ENCODE data around the gene SFXN5. TPM values are rescaled to one million over a fixed set of nuclear protein-coding genes. Genes with fewer than 3 reads are reported as not detected.

SFXN5 gene
- total RNA-seq, 2 donors from 2014 or later, result 16.1 to 26.4 TPM

GRCh38 chr2:72900191-72900825, 171.2 kb downstream of the SFXN5 start:
- H3K9ac ChIP-seq (ENCODE audit: low read depth in 2 of 2, low read length in 2 of 2), result no peak overlapping the region
- no peak for DNase-seq
- H3K4me1 ChIP-seq, result peaks cover 4% of the 10 kb centered on the region
- intact Hi-C loops (cut with DNase I), result no loop called here
- TF ChIP-seq CTCF (IDR thresholded peaks at IDR 0.05), result no peak
- H3K9me3 ChIP-seq, result no peaks in the 10 kb centered on the region
- no peaks in the 10 kb centered on the region for H3K27me3 ChIP-seq
- no peaks in the 10 kb centered on the region for H3K36me3 ChIP-seq
- no peak overlapping the region for H3K27ac ChIP-seq
- H3K4me3 ChIP-seq, result no peak overlapping the region

GRCh38 chr2:72898585-72898906, 173.0 kb downstream of the SFXN5 start:
- no peak for TF ChIP-seq CTCF (IDR thresholded peaks at IDR 0.05)
- no peak for DNase-seq
- no peaks in the 10 kb centered on the region for H3K36me3 ChIP-seq
- no peak overlapping the region for H3K4me3 ChIP-seq
- no peaks in the 10 kb centered on the region for H3K27me3 ChIP-seq
- H3K27ac ChIP-seq, result no peak overlapping the region
- peaks cover 4% of the 10 kb centered on the region for H3K4me1 ChIP-seq
- no peaks in the 10 kb centered on the region for H3K9me3 ChIP-seq
- H3K9ac ChIP-seq (ENCODE audit: low read depth in 2 of 2, low read length in 2 of 2), result no peak overlapping the region
- intact Hi-C loops (cut with DNase I), result no loop called here

- Histone ChIP-seq H3K9me3 (no peaks in the 10 kb centered on the region), H3K27me3 (no peaks in the 10 kb centered on the region), H3K4me3 (no peak overlapping the region), H3K27ac (no peak overlapping the region), H3K4me1 (peaks cover 4% of the 10 kb centered on the region), H3K9ac (ENCODE audit: low read depth in 2 of 2, low read length in 2 of 2) (no peak overlapping the region), H3K36me3 (no peaks in the 10 kb centered on the region)
- no peak for TF ChIP-seq CTCF (IDR thresholded peaks at IDR 0.05)
- DNase-seq, result no peak
- intact Hi-C loops (cut with DNase I), result no loop called here
Observed at GRCh38 chr2:72897785-72898584, 173.5 kb downstream of the SFXN5 start.

- no peak overlapping the region for H3K4me3 ChIP-seq
- peaks cover 4% of the 10 kb centered on the region for H3K4me1 ChIP-seq
- peak overlapping the region in 1 of 2 donors; percentile 65 for H3K9ac ChIP-seq (ENCODE audit: low read depth in 2 of 2, low read length in 2 of 2)
- H3K36me3 ChIP-seq, result no peaks in the 10 kb centered on the region
- no peak for TF ChIP-seq CTCF (IDR thresholded peaks at IDR 0.05)
- no peaks in the 10 kb centered on the region for H3K27me3 ChIP-seq
- H3K27ac ChIP-seq, result peak overlapping the region; percentile 51
- intact Hi-C loops (cut with DNase I), result no loop called here
- no peak for DNase-seq
- no peaks in the 10 kb centered on the region for H3K9me3 ChIP-seq
Observed at GRCh38 chr2:72896446-72896845, 175.1 kb downstream of the SFXN5 start.

GRCh38 chr2:72895759-72896281, 175.7 kb downstream of the SFXN5 start:
- Histone ChIP-seq H3K27ac (peak overlapping the region; percentile 51), H3K27me3 (no peaks in the 10 kb centered on the region)

More at GRCh38 chr2:72895759-72896281, 175.7 kb downstream of the SFXN5 start:
- peak; percentile 81 for DNase-seq
- intact Hi-C loops (cut with DNase I), result no loop called here
- peaks cover 4% of the 10 kb centered on the region for H3K4me1 ChIP-seq
- H3K9me3 ChIP-seq, result no peaks in the 10 kb centered on the region
- no peaks in the 10 kb centered on the region for H3K36me3 ChIP-seq
- peak overlapping the region in 1 of 2 donors; percentile 65 for H3K9ac ChIP-seq (ENCODE audit: low read depth in 2 of 2, low read length in 2 of 2)
- TF ChIP-seq CTCF (IDR thresholded peaks at IDR 0.05), result no peak
- peak overlapping the region; percentile 13 for H3K4me3 ChIP-seq
